ENCODE data around the gene CD247.

Gene CD247

GRCh38 chr1:167404161-167404888 is 114.0 kb downstream of the CD247 start:
- DNase-seq = no peak

GRCh38 chr1:167401260-167401873 is 117.0 kb downstream of the CD247 start:
- DNase-seq = peak in 1 of 2 experiments; percentile 17

GRCh38 chr1:167400359-167400953 is 117.9 kb downstream of the CD247 start:
- DNase-seq = no peak

DNA sequence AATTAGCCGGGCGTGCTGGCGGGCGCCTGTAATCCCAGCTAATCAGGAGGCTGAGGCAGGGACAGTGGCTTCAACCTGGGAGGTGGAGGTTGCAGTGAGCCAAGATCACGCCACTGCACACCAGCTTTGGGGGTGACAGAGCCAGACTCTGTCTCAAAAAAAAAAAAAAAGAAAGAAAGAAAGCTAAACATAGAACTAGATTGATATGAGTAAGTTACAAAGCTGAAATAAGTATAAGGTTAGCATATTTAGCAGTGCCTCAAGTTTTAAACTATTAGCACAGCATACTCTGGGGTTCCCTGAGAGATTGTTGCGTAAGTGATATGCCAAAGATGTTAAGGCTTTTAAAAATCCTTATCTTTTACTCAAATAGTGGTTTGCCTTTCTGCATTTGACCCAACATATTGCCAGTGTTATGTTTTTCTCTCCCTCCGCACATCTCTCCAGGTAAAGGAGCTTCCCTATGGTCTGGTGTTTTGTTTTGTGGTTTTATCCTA is 126.1 kb downstream of the CD247 start:
- no peak for DNase-seq

DNA sequence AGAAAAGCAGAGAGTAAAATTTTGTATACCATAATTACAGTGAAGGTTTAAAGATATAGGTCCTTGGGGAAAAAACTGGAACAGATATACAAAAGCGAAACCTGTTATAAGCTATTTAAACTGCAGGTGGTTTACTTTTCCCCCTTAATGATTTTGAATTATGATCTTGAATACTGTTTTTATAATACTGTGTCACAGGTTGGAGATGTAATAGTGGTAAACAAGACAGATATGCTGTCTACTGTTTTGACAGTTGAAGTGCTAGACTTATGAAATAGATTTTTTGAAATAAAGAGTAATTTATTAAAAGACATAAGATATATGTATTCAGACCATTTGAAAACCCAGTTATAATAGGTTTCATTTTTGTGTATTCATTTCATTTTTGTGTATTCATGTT is 129.4 kb downstream of the CD247 start:
- DNase-seq = no peak

GRCh38 chr1:167387251-167387910 is 130.9 kb downstream of the CD247 start:
- DNase-seq = no peak
